Endodermal cell (in vitro differentiated cells): ENCODE data around the gene PYGO2. TPM values are rescaled to one million over a fixed set of nuclear protein-coding genes. Genes with fewer than 3 reads are reported as not detected.

Source experiments
- DNase-seq: peaks from one replicate; pipeline ENCODE4 v3.0.0-alpha.2; 2017
- H3K27ac ChIP-seq: 2 replicates; pipeline ENCODE4 v1.5.1; 2013; ENCODE audit warnings: mild to moderate bottlenecking, low read depth, low read length, moderate library complexity
- H3K27me3 ChIP-seq: 2 replicates; pipeline ENCODE4 v1.6.1; 2013; ENCODE audit warnings: mild to moderate bottlenecking, low read length, moderate library complexity; ENCODE audit not compliant: insufficient read depth, control insufficient read depth, poor library complexity, severe bottlenecking
- H3K36me3 ChIP-seq: 2 replicates; pipeline ENCODE4 v1.7.0; 2013; ENCODE audit warnings: mild to moderate bottlenecking, low read length, moderate library complexity; ENCODE audit not compliant: control insufficient read depth, insufficient read depth
- H3K4me1 ChIP-seq: one replicate; pipeline ENCODE4 v1.7.0; 2013; ENCODE audit warnings: low read length; ENCODE audit not compliant: control insufficient read depth, insufficient read depth
- H3K4me3 ChIP-seq: 2 replicates; pipeline ENCODE4 v1.5.1; 2013; ENCODE audit warnings: mild to moderate bottlenecking, low read length, moderate library complexity
- H3K9ac ChIP-seq: 2 replicates; pipeline ENCODE4 v1.6.1; 2013; ENCODE audit warnings: mild to moderate bottlenecking, low read length, moderate library complexity; ENCODE audit not compliant: poor library complexity, severe bottlenecking; ENCODE audit errors: extremely low read depth
- H3K9me3 ChIP-seq: 2 replicates; pipeline ENCODE4 v1.6.1; 2013; ENCODE audit warnings: mild to moderate bottlenecking, low read length, moderate library complexity; ENCODE audit not compliant: control insufficient read depth
- H3K27ac Mint-ChIP-seq: 2 replicates; pipeline ENCODE4 v1.8.0; 2020; ENCODE audit warnings: mixed read lengths
- H3K27me3 Mint-ChIP-seq: 2 replicates; pipeline ENCODE4 v1.8.0; 2021; ENCODE audit warnings: mild to moderate bottlenecking, mixed read lengths; ENCODE audit not compliant: insufficient read depth
- H3K36me3 Mint-ChIP-seq: 2 replicates; pipeline ENCODE4 v1.8.0; 2020; ENCODE audit warnings: low read depth, mixed read lengths
- H3K4me1 Mint-ChIP-seq: 2 replicates; pipeline ENCODE4 v1.8.0; 2020; ENCODE audit warnings: mixed read lengths
- H3K4me3 Mint-ChIP-seq: 2 replicates; pipeline ENCODE4 v1.8.0; 2020; ENCODE audit warnings: mild to moderate bottlenecking, moderate library complexity, mixed read lengths
- H3K9me3 Mint-ChIP-seq: 2 replicates; pipeline ENCODE4 v1.8.0; 2020; ENCODE audit warnings: mild to moderate bottlenecking, mixed read lengths
- CTCF ChIP-seq: fragments of 200-600 bp; sonication (generic); conservative IDR thresholded peaks from 2 replicates; pipeline ENCODE4 v1.5.0; 2021; ENCODE audit warnings: antibody characterized with exemption, mild to moderate bottlenecking
- WGBS, 2 experiments: methylation state at CpG; one replicate each; pipeline versions ENCODE4 v1.1.5 to v1.1.7; 2013; ENCODE audit warnings: missing lambda C conversion rate in 2 of 2, mixed read lengths in 1 of 2; ENCODE audit not compliant: insufficient coverage in 1 of 2, insufficient read length in 1 of 2; 5-methylcytosine and 5-hydroxymethylcytosine counted together
- total RNA-seq, 2 donors: library from RNA; stranded (reverse); fragmentation: NEBNext Ultra II Directional in 1 of 2; extraction: Animal tissue kit (Norgen Biotek cat#: 25700) in 1 of 2; gene quantifications; 2 replicates in 1 of 2; 3 replicates in 1 of 2; pipeline ENCODE4 v1.2.1, GENCODE V29; 2021

Gene PYGO2
- total RNA-seq, 2 donors from 2014 or later: 33.4 to 40.4 TPM

GRCh38 chr1:155003227-155003765, 41.7 kb upstream of the PYGO2 start:
- peaks cover 13% of the 10 kb centered on the region for H3K4me1 Mint-ChIP-seq
- WGBS, 2 experiments: 0% methylated on average over 16 to 36 of the region's 37 CpGs
- H3K9me3 Mint-ChIP-seq: no peaks in the 10 kb centered on the region
- Histone ChIP-seq H3K4me1 (peaks cover 9% of the 10 kb centered on the region), H3K9me3 (no peaks in the 10 kb centered on the region), H3K27ac (no peak overlapping the region), H3K27me3 (no peaks in the 10 kb centered on the region), H3K9ac (peak overlapping the region; percentile 53), H3K4me3 (peak overlapping the region; percentile 93), H3K36me3 (no peaks in the 10 kb centered on the region)
- TF ChIP-seq CTCF: no peak
- H3K27ac Mint-ChIP-seq: peak overlapping the region; percentile 88
- H3K4me3 Mint-ChIP-seq: peak overlapping the region; percentile 93
- peaks cover 3% of the 10 kb centered on the region for H3K27me3 Mint-ChIP-seq
- peak; percentile 81 for DNase-seq
- no peaks in the 10 kb centered on the region for H3K36me3 Mint-ChIP-seq

- Mint-ChIP-seq H3K27ac (peak within 1 kb of the TSS; percentile 88), H3K4me3 (peak within 1 kb of the TSS; percentile 93), H3K4me1 (peaks cover 14% of the 10 kb centered on the region), H3K36me3 (no peaks in the 10 kb centered on the region), H3K27me3 (peaks cover 3% of the 10 kb centered on the region), H3K9me3 (no peaks in the 10 kb centered on the region)
- no peak for TF ChIP-seq CTCF
- DNase-seq: peak; percentile 77
- Histone ChIP-seq H3K36me3 (no peaks in the 10 kb centered on the region), H3K9ac (peak within 1 kb of the TSS; percentile 57), H3K9me3 (no peaks in the 10 kb centered on the region), H3K27ac (peak within 1 kb of the TSS; percentile 91), H3K27me3 (no peaks in the 10 kb centered on the region), H3K4me3 (peak within 1 kb of the TSS; percentile 93), H3K4me1 (peaks cover 9% of the 10 kb centered on the region)
- 1% methylated on average over 18 to 28 of the region's 35 CpGs for WGBS, 2 experiments
Observed at GRCh38 chr1:155002464-155003226, 41.1 kb upstream of the PYGO2 start, which contains the start of gene ZBTB7B. Gene ZBTB7B, plus strand, starts transcription at chr1:155002802. Its CDS starts 11,859 bp downstream, at chr1:155014661.

- H3K27me3 ChIP-seq: no peaks in the 10 kb centered on the region
- peak overlapping the region; percentile 91 for H3K27ac ChIP-seq
- peak; percentile 56 for TF ChIP-seq CTCF
- peak overlapping the region; percentile 85 for H3K27ac Mint-ChIP-seq
- peak; percentile 100 for DNase-seq
- H3K4me1 ChIP-seq: peaks cover 9% of the 10 kb centered on the region
- no peaks in the 10 kb centered on the region for H3K36me3 Mint-ChIP-seq
- no peaks in the 10 kb centered on the region for H3K9me3 Mint-ChIP-seq
- H3K36me3 ChIP-seq: no peaks in the 10 kb centered on the region
- WGBS, 2 experiments: 0% methylated on average over 38 of the region's 38 CpGs; no CpG with 5 or more reads in 1 of the 2 experiments
- peak overlapping the region; percentile 93 for H3K4me3 Mint-ChIP-seq
- peaks cover 14% of the 10 kb centered on the region for H3K4me1 Mint-ChIP-seq
- H3K9ac ChIP-seq: peak overlapping the region; percentile 57
- peak overlapping the region; percentile 86 for H3K4me3 ChIP-seq
- H3K27me3 Mint-ChIP-seq: peaks cover 6% of the 10 kb centered on the region
- H3K9me3 ChIP-seq: no peaks in the 10 kb centered on the region
Observed at GRCh38 chr1:155001675-155002463, 40.3 kb upstream of the PYGO2 start.
